PC-3 (cell line): ENCODE results near the gene MTPN. TPM values are rescaled to one million over a fixed set of nuclear protein-coding genes. Genes with fewer than 3 reads are reported as not detected.
A peak's percentile ranks its signal among the peaks of the same experiment; 100 is the strongest.

Source experiments
- ATAC-seq: fragments of 200-7000 bp; cut with Tn5 transposase; 2 replicates; pipeline ENCODE4 v1.9.1; 2020; ENCODE audit warnings: mild to moderate bottlenecking, moderate library complexity
- BruUV-seq: library from RNA; stranded (reverse); fragments of 400-500 nt; replicated peaks from 2 replicates; lab custom pipeline; 2021; lab: Mats Ljungman, UMichigan
- CTCF ChIA-PET: fragments of 300-600 bp; sonication (Branson Sonifier 250); formaldehyde crosslinking; loops from one replicate; lab custom pipeline; 2022; ENCODE audit warnings: antibody characterized with exemption; lab: Charles Lee
- POLR2A ChIA-PET: fragments of 300-600 bp; sonication (Branson Sonifier 250); formaldehyde crosslinking; loops from one replicate; lab custom pipeline; 2022; ENCODE audit warnings: antibody characterized with exemption; ENCODE audit not compliant: unreplicated experiment; lab: Charles Lee
- DNase-seq: peaks from one replicate; pipeline ENCODE4 v3.0.0-alpha.2; 2015
- H2AFZ ChIP-seq: fragments of 300-600 bp; sonication (generic); 2 replicates; pipeline ENCODE4 v1.6.0; 2016; ENCODE audit warnings: antibody characterized with exemption, low read length
- H3F3A ChIP-seq: fragments of 300-600 bp; sonication (generic); one replicate; pipeline ENCODE4 v1.6.0; 2017; ENCODE audit warnings: antibody characterized with exemption, low read length, control low read depth, mild to moderate bottlenecking; ENCODE audit not compliant: unreplicated experiment
- H3K27ac ChIP-seq: fragments of 300-600 bp; sonication (generic); 2 replicates; pipeline ENCODE4 v1.5.1; 2016; ENCODE audit warnings: mild to moderate bottlenecking, low read length
- H3K27me3 ChIP-seq: fragments of 300-600 bp; sonication (generic); 2 replicates; pipeline ENCODE4 v1.6.1; 2016; ENCODE audit warnings: low read length, mixed read lengths
- H3K36me3 ChIP-seq: fragments of 300-600 bp; sonication (generic); 2 replicates; pipeline ENCODE4 v1.6.1; 2016; ENCODE audit warnings: low read depth, mixed run types, low read length, mixed read lengths
- H3K4me1 ChIP-seq: fragments of 300-600 bp; sonication (generic); 2 replicates; pipeline ENCODE4 v1.5.1; 2016; ENCODE audit warnings: low read length; ENCODE audit not compliant: insufficient read depth
- H3K4me2 ChIP-seq: fragments of 300-600 bp; sonication (generic); 2 replicates; pipeline ENCODE4 v1.6.0; 2016; ENCODE audit warnings: low read length
- H3K4me3 ChIP-seq: fragments of 300-600 bp; sonication (generic); 2 replicates; pipeline ENCODE4 v1.5.1; 2016; ENCODE audit warnings: mild to moderate bottlenecking, low read length, mixed read lengths
- H3K79me2 ChIP-seq: fragments of 300-600 bp; sonication (generic); 2 replicates; pipeline ENCODE4 v1.6.1; 2017; ENCODE audit warnings: low read length, mixed read lengths
- H3K9ac ChIP-seq: fragments of 300-600 bp; sonication (generic); 2 replicates; pipeline ENCODE4 v1.6.0; 2016; ENCODE audit warnings: mild to moderate bottlenecking, low read length
- H3K9me2 ChIP-seq: fragments of 300-600 bp; sonication (generic); replicated peaks from 2 replicates; pipeline ENCODE4 v1.6.1; 2016; ENCODE audit warnings: mixed run types, low read length, mixed read lengths
- H3K9me3 ChIP-seq: fragments of 300-600 bp; sonication (generic); 2 replicates; pipeline ENCODE4 v1.6.1; 2016; ENCODE audit warnings: low read length, mixed read lengths
- H4K20me1 ChIP-seq: fragments of 300-600 bp; sonication (generic); 2 replicates; pipeline ENCODE4 v1.6.1; 2016; ENCODE audit warnings: low read length, mixed read lengths
- EZH2 ChIP-seq: fragments of 300-600 bp; sonication (generic); IDR thresholded peaks from one replicate; pipeline ENCODE4 v1.6.1; 2017; ENCODE audit warnings: antibody characterized with exemption, mild to moderate bottlenecking, low read length; ENCODE audit not compliant: unreplicated experiment
- EZH2phosphoT487 ChIP-seq: fragments of 300-600 bp; sonication (generic); IDR thresholded peaks from 2 replicates; pipeline ENCODE4 v1.6.1; 2018; ENCODE audit warnings: mild to moderate bottlenecking, antibody characterized with exemption, low read length, borderline replicate concordance
- intact Hi-C: fragments of 100-400 bp; cut with micrococcal nuclease; formaldehyde crosslinking; loops from 2 replicates; pipeline ENCODE4 v1.9.0; 2023
- total RNA-seq: library from RNA; depleted of rRNA; stranded (reverse); fragments of >200 nt; gene quantifications from 2 replicates; pipeline ENCODE4 v1.2.3, GENCODE V29; 2014
- TF ChIP-seq, protein P1 (sequence below): fragments of 300-600 bp; sonication (generic); conservative IDR thresholded peaks from 2 replicates; pipeline ENCODE4 v1.5.1; 2017; ENCODE audit warnings: antibody characterized with exemption, low read depth, mild to moderate bottlenecking, low read length

Gene MTPN
- total RNA-seq, 1 experiment from 2014 or later = 96.0 TPM

DNA sequence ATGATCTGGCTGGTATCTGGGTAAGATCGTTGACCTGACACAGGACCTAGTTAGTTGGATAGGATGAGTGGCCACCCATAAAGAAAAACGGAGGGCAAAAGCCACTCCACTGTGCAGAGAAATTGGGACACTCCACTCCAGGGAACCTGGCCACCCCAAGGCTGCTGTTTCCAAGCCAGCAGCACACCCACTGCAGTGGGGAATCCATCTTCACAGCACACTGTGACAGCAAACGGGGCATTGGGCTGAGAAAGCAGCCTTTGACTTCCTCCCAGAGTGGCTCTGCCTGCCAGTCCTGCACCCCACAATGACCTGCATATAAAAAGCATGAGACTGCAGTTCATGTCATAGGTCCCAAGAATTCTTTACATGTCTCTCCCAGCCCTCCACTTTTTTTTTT is 52.9 kb downstream of the MTPN start:
- Histone ChIP-seq H4K20me1 (no peaks in the 10 kb centered on the region), H3F3A (no peaks in the 10 kb centered on the region), H3K36me3 (peaks cover under 1% of the 10 kb centered on the region; the same call in 1 of the 2 replicates), H3K27me3 (no peaks in the 10 kb centered on the region), H3K79me2 (no peaks in the 10 kb centered on the region), H3K27ac (peak overlapping the region; percentile 64), H2AFZ (no peak overlapping the region), H3K9me3 (no peaks in the 10 kb centered on the region), H3K9ac (peak overlapping the region; percentile 8; the same call in 1 of the 2 replicates), H3K4me3 (no peak overlapping the region), H3K9me2 (no peaks in the 10 kb centered on the region), H3K4me1 (peaks cover 20% of the 10 kb centered on the region), H3K4me2 (peak overlapping the region; percentile 16)
- POLR2A ChIA-PET = interaction anchor here (0.6 to 1.2 kb wide), 2 partner anchors 17 to 1851 kb away, joined by 4 to 5 read pairs; no protein-coding TSS in a partner anchor
- no peak for DNase-seq
- TF ChIP-seq, protein P1, sequence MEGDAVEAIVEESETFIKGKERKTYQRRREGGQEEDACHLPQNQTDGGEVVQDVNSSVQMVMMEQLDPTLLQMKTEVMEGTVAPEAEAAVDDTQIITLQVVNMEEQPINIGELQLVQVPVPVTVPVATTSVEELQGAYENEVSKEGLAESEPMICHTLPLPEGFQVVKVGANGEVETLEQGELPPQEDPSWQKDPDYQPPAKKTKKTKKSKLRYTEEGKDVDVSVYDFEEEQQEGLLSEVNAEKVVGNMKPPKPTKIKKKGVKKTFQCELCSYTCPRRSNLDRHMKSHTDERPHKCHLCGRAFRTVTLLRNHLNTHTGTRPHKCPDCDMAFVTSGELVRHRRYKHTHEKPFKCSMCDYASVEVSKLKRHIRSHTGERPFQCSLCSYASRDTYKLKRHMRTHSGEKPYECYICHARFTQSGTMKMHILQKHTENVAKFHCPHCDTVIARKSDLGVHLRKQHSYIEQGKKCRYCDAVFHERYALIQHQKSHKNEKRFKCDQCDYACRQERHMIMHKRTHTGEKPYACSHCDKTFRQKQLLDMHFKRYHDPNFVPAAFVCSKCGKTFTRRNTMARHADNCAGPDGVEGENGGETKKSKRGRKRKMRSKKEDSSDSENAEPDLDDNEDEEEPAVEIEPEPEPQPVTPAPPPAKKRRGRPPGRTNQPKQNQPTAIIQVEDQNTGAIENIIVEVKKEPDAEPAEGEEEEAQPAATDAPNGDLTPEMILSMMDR = no peak
- TF ChIP-seq EZH2 (no peak), EZH2phosphoT487 (no peak)
- BruUV-seq = no TSS peak
- CTCF ChIA-PET = no interaction called here
- intact Hi-C loops = no loop called here
- no peak for ATAC-seq

DNA sequence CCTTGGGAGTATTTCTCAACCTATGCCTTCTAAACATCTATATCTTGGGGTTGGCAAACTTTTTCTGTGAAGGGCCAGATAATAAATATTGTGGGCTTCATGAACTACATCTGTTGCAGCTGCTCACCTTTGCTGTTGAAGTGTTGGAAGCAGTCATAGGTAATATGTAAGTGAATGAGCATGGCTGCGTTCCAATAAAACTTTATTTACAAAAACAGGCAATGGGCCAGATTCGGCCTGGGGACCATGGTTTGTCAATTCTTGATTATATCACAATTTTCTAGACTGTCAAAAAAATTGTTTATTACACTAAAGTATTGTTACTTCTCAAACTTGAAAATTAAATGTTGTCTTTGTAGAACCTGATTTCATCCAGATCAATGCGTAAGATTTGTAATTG is 54.9 kb downstream of the MTPN start:
- Histone ChIP-seq H3K9me3 (no peaks in the 10 kb centered on the region), H3K9ac (no peak overlapping the region), H4K20me1 (no peaks in the 10 kb centered on the region), H3K4me2 (no peak overlapping the region), H3K27ac (no peak overlapping the region), H3K4me1 (peaks cover 20% of the 10 kb centered on the region), H3K9me2 (no peaks in the 10 kb centered on the region), H3F3A (no peaks in the 10 kb centered on the region), H3K4me3 (no peak overlapping the region), H2AFZ (no peak overlapping the region), H3K36me3 (no peaks in the 10 kb centered on the region), H3K27me3 (no peaks in the 10 kb centered on the region), H3K79me2 (no peaks in the 10 kb centered on the region)
- ChIA-PET POLR2A (no interaction called here), CTCF (no interaction called here)
- DNase-seq (no peak), ATAC-seq (no peak)
- no TSS peak for BruUV-seq
- no peak for TF ChIP-seq EZH2
- no peak for TF ChIP-seq EZH2phosphoT487
- TF ChIP-seq, protein P1 = no peak
- intact Hi-C loops = no loop called here

DNA sequence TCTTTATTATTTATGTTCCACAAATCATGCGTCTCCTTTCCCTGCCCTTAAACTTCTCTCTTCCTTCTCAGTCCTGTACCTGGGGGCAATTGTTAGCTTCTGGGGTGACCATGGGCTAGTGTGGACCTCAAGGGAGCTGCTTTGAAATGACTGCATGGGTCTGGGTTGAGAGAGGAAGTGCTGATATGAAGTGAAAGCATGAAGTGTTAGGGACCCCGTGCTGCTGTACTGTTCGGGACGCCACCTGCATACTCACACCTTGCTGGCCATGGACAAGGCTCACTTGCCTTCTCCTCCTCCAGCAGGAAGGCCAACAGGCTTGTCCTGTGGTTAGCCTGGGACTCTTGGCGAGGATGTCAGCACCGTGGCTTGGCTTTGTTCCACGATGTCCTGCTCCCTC is 56.7 kb downstream of the MTPN start:
- Histone ChIP-seq H3K4me3 (no peak overlapping the region), H3F3A (no peaks in the 10 kb centered on the region), H3K79me2 (no peaks in the 10 kb centered on the region), H3K4me1 (peaks cover 20% of the 10 kb centered on the region), H3K27me3 (no peaks in the 10 kb centered on the region), H3K9ac (no peak overlapping the region), H2AFZ (no peak overlapping the region), H3K27ac (no peak overlapping the region), H3K36me3 (no peaks in the 10 kb centered on the region), H3K9me2 (no peaks in the 10 kb centered on the region), H3K9me3 (no peaks in the 10 kb centered on the region), H3K4me2 (no peak overlapping the region), H4K20me1 (no peaks in the 10 kb centered on the region)
- intact Hi-C loops = no loop called here
- TF ChIP-seq, protein P1 = no peak
- no peak for TF ChIP-seq EZH2phosphoT487
- TF ChIP-seq EZH2 = no peak
- no TSS peak for BruUV-seq
- CTCF ChIA-PET = no interaction called here
- DNase-seq (no peak), ATAC-seq (no peak)
- POLR2A ChIA-PET = no interaction called here
